Measurements from ENCODE around the gene ZNF275. TPM values are rescaled to one million over a fixed set of nuclear protein-coding genes. Genes with fewer than 3 reads are reported as not detected.

Gene ZNF275
- total RNA-seq, 1 donor from 2014 or later = 7.5 TPM

- H3K4me3 Mint-ChIP-seq = peak overlapping the region; percentile 46
- H3K36me3 Mint-ChIP-seq = no peaks in the 10 kb centered on the region
- peak; percentile 16 for DNase-seq (ENCODE audit: low spot score)
- H3K9me3 Mint-ChIP-seq = peaks cover 13% of the 10 kb centered on the region
- Histone ChIP-seq H3K4me1 (no peaks in the 10 kb centered on the region), H3K27me3 (peaks cover 14% of the 10 kb centered on the region), H3K79me2 (ENCODE audit: low read depth) (no peaks in the 10 kb centered on the region), H2AFZ (replicated peaks) (no peak overlapping the region), H4K20me1 (ENCODE audit: low read depth) (no peaks in the 10 kb centered on the region), H3K9me3 (ENCODE audit: low read depth) (no peaks in the 10 kb centered on the region), H3K27ac (no peak overlapping the region), H3K36me3 (no peaks in the 10 kb centered on the region), H3K4me2 (peak overlapping the region; percentile 57), H3K9ac (no peak overlapping the region), H3F3A (ENCODE audit: low read depth) (no peaks in the 10 kb centered on the region), H3K4me3 (no peak overlapping the region)
- TF ChIP-seq CTCF (IDR thresholded peaks at IDR 0.05) (no peak), EZH2 (IDR thresholded peaks at IDR 0.05) (no peak), EZH2phosphoT487 (IDR thresholded peaks at IDR 0.05) (no peak)
- no peak overlapping the region for H3K27ac Mint-ChIP-seq
- H3K27me3 Mint-ChIP-seq (ENCODE audit: insufficient read depth, low read depth) = peaks cover 15% of the 10 kb centered on the region
- H3K4me1 Mint-ChIP-seq = peaks cover 3% of the 10 kb centered on the region
These were observed 13.3 kb upstream of the ZNF275 start for GRCh38 chrX:153320555-153321184.

GRCh38 chrX:153321381-153322124 lies 12.4 kb upstream of the ZNF275 start, which contains the start of gene PNMA6F:
Gene PNMA6F, minus strand, starts transcription at chrX:153321767. Its CDS starts 1,093 bp downstream, at chrX:153320674.
- Mint-ChIP-seq H3K27me3 (ENCODE audit: insufficient read depth, low read depth) (peaks cover 15% of the 10 kb centered on the region), H3K9me3 (peaks cover 17% of the 10 kb centered on the region), H3K27ac (no peak within 1 kb of the TSS), H3K4me1 (peaks cover 3% of the 10 kb centered on the region), H3K36me3 (no peaks in the 10 kb centered on the region), H3K4me3 (peak within 1 kb of the TSS; percentile 50)
- Histone ChIP-seq H3F3A (ENCODE audit: low read depth) (no peaks in the 10 kb centered on the region), H3K9ac (no peak within 1 kb of the TSS), H3K9me3 (ENCODE audit: low read depth) (no peaks in the 10 kb centered on the region), H2AFZ (replicated peaks) (no peak within 1 kb of the TSS), H4K20me1 (ENCODE audit: low read depth) (no peaks in the 10 kb centered on the region), H3K27ac (no peak within 1 kb of the TSS), H3K4me2 (peak within 1 kb of the TSS; percentile 64), H3K4me3 (peak within 1 kb of the TSS; percentile 26), H3K79me2 (ENCODE audit: low read depth) (no peaks in the 10 kb centered on the region), H3K36me3 (no peaks in the 10 kb centered on the region), H3K27me3 (peaks cover 14% of the 10 kb centered on the region), H3K4me1 (no peaks in the 10 kb centered on the region)
- DNase-seq (ENCODE audit: low spot score) = no peak
- no peak for TF ChIP-seq CTCF (IDR thresholded peaks at IDR 0.05)
- no peak for TF ChIP-seq EZH2 (IDR thresholded peaks at IDR 0.05)
- no peak for TF ChIP-seq EZH2phosphoT487 (IDR thresholded peaks at IDR 0.05)

- DNase-seq (ENCODE audit: low spot score) = no peak
- Histone ChIP-seq H3K4me2 (no peak overlapping the region), H3K4me1 (no peaks in the 10 kb centered on the region), H2AFZ (replicated peaks) (no peak overlapping the region), H3K27ac (no peak overlapping the region), H3K9me3 (ENCODE audit: low read depth) (no peaks in the 10 kb centered on the region), H3K27me3 (peaks cover 2% of the 10 kb centered on the region), H3F3A (ENCODE audit: low read depth) (no peaks in the 10 kb centered on the region), H3K9ac (no peak overlapping the region), H4K20me1 (ENCODE audit: low read depth) (no peaks in the 10 kb centered on the region), H3K36me3 (no peaks in the 10 kb centered on the region), H3K79me2 (ENCODE audit: low read depth) (no peaks in the 10 kb centered on the region), H3K4me3 (no peak overlapping the region)
- peaks cover 7% of the 10 kb centered on the region for H3K27me3 Mint-ChIP-seq (ENCODE audit: insufficient read depth, low read depth)
- no peak overlapping the region for H3K27ac Mint-ChIP-seq
- H3K36me3 Mint-ChIP-seq = no peaks in the 10 kb centered on the region
- no peak for TF ChIP-seq CTCF (IDR thresholded peaks at IDR 0.05)
- no peak for TF ChIP-seq EZH2phosphoT487 (IDR thresholded peaks at IDR 0.05)
- TF ChIP-seq EZH2 (IDR thresholded peaks at IDR 0.05) = no peak
- peaks cover 12% of the 10 kb centered on the region for H3K9me3 Mint-ChIP-seq
- H3K4me1 Mint-ChIP-seq = no peaks in the 10 kb centered on the region
- no peak overlapping the region for H3K4me3 Mint-ChIP-seq
These were observed 6.4 kb upstream of the ZNF275 start for GRCh38 chrX:153327561-153327960.
